PC-3 (cell line): ENCODE data around the gene UBE2S.

ENCODE experiments used
- EZH2 ChIP-seq: fragments of 300-600 bp; sonication (generic); IDR thresholded peaks from one replicate; pipeline ENCODE4 v1.6.1; 2017; ENCODE audit warnings: antibody characterized with exemption, mild to moderate bottlenecking, low read length; ENCODE audit not compliant: unreplicated experiment
- EZH2phosphoT487 ChIP-seq: fragments of 300-600 bp; sonication (generic); IDR thresholded peaks from 2 replicates; pipeline ENCODE4 v1.6.1; 2018; ENCODE audit warnings: mild to moderate bottlenecking, antibody characterized with exemption, low read length, borderline replicate concordance
- TF ChIP-seq, protein P1 (sequence below): fragments of 300-600 bp; sonication (generic); conservative IDR thresholded peaks from 2 replicates; pipeline ENCODE4 v1.5.1; 2017; ENCODE audit warnings: antibody characterized with exemption, low read depth, mild to moderate bottlenecking, low read length

DNA sequence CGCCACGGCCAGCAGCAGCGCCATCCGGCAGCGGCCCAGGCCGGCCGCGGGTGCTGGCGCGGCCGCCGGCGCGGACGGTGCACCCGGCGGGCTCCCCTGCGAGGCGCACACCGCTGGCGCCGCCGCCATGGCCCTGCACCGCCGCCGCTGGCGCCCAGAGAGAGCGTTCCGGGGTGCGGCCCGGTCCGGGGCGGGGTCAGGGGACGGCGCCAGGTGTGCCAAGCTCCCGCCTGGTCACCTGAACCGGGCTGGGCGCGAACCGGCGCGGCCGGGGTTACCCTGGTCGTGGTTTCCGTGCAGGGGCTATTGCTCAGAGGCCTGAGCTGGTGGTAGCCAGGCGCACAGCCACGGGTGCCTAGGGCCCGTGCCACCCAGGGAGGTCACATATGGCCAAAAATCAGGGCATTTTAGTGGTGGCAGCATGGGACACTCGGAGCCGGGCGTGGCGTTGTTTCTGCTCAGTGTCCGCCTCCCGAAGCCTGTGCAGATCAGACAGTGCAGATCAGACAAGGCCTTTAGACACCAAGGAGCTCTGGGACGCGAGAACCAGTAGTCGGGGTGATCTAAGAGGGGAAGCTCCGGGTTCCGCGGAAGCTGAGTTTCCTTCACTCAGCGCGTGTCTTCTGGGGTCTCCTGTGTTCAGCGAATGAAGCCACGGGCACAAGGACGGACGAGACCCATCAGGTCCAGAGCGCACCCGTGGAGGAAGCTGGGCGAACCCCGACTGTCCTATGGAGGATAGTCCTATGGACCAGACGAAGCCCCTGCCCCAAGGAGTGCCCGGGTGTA lies 23.3 kb downstream of the UBE2S start, which contains the start of gene TMEM238:
- TF ChIP-seq, protein P1, sequence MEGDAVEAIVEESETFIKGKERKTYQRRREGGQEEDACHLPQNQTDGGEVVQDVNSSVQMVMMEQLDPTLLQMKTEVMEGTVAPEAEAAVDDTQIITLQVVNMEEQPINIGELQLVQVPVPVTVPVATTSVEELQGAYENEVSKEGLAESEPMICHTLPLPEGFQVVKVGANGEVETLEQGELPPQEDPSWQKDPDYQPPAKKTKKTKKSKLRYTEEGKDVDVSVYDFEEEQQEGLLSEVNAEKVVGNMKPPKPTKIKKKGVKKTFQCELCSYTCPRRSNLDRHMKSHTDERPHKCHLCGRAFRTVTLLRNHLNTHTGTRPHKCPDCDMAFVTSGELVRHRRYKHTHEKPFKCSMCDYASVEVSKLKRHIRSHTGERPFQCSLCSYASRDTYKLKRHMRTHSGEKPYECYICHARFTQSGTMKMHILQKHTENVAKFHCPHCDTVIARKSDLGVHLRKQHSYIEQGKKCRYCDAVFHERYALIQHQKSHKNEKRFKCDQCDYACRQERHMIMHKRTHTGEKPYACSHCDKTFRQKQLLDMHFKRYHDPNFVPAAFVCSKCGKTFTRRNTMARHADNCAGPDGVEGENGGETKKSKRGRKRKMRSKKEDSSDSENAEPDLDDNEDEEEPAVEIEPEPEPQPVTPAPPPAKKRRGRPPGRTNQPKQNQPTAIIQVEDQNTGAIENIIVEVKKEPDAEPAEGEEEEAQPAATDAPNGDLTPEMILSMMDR, result no peak
- TF ChIP-seq EZH2 (no peak), EZH2phosphoT487 (no peak)
